GM12878 (cell line): ENCODE results near the gene TAF9B. TPM values are rescaled to one million over a fixed set of nuclear protein-coding genes. Genes with fewer than 3 reads are reported as not detected.

ENCODE experiments used
- ATAC-seq: fragments of 200-7000 bp; cut with Tn5 transposase; 3 replicates; pipeline ENCODE4 v1.9.1; 2020; ENCODE audit warnings: mild to moderate bottlenecking, moderate library complexity
- BruUV-seq: library from RNA; stranded (reverse); fragments of 400-500 nt; replicated peaks from 2 replicates; lab custom pipeline; 2021; lab: Mats Ljungman, UMichigan
- CTCF ChIA-PET: fragments of 300-600 bp; sonication (Branson Sonifier 250); formaldehyde crosslinking; extraction: SDS; loops from one replicate; lab custom pipeline; 2021; ENCODE audit warnings: inconsistent platforms; lab: Yijun Ruan, JAX
- POLR2A ChIA-PET: fragments of 350-600 bp; formaldehyde crosslinking; extraction: SDS; loops from one replicate; lab custom pipeline; 2021; ENCODE audit warnings: inconsistent platforms; lab: Charles Lee
- RAD21 ChIA-PET: fragments of 300-600 bp; sonication (Branson Sonifier 250); formaldehyde crosslinking; loops from one replicate; lab custom pipeline; 2023; ENCODE audit warnings: antibody characterized with exemption; ENCODE audit not compliant: unreplicated experiment; lab: Charles Lee
- SMC1A ChIA-PET: fragments of 300-600 bp; sonication (Branson Sonifier 250); formaldehyde crosslinking; loops from one replicate; lab custom pipeline; 2023; ENCODE audit not compliant: unreplicated experiment, uncharacterized antibody; lab: Charles Lee
- DNase-seq: peaks from one replicate; pipeline ENCODE4 v3.0.0-alpha.2; 2011; ENCODE audit warnings: low read depth, low spot score
- FAIRE-seq: peaks from 3 replicates; lab custom pipeline; 2011; peaks lifted over from hg19 to GRCh38; lab: Jason Lieb, UNC
- H2AFZ ChIP-seq: 2 replicates; pipeline ENCODE4 v1.6.0; 2011; ENCODE audit warnings: low read depth, low read length, control low read depth; ENCODE audit not compliant: control insufficient read depth
- H3K27ac ChIP-seq: 2 replicates; pipeline ENCODE4 v1.5.1; 2011; ENCODE audit warnings: control low read depth; ENCODE audit not compliant: control insufficient read depth, insufficient read depth
- H3K27me3 ChIP-seq, 2 experiments: replicated peaks in 1 of 2; 2 replicates each; pipeline versions ENCODE4 v1.6.0 to v1.6.1; 2011; ENCODE audit warnings: low read length in 1 of 2; ENCODE audit not compliant: control insufficient read depth in 2 of 2, insufficient read depth in 2 of 2
- H3K36me3 ChIP-seq, 2 experiments: 2 replicates each; pipeline ENCODE4 v1.5.1; 2011; ENCODE audit warnings: low read length in 1 of 2; ENCODE audit not compliant: control insufficient read depth in 2 of 2, insufficient read depth in 2 of 2
- H3K4me1 ChIP-seq: 2 replicates; pipeline ENCODE4 v1.6.1; 2011; ENCODE audit warnings: mild to moderate bottlenecking, low read length, moderate library complexity, mixed read lengths; ENCODE audit not compliant: control insufficient read depth, insufficient read depth
- H3K4me2 ChIP-seq: 2 replicates; pipeline ENCODE4 v1.6.0; 2011; ENCODE audit warnings: control low read depth; ENCODE audit not compliant: control insufficient read depth, insufficient read depth
- H3K4me3 ChIP-seq: fragments of 200-600 bp; sonication (generic); 2 replicates; pipeline ENCODE4 v1.5.1; 2016
- H3K79me2 ChIP-seq: 2 replicates; pipeline ENCODE4 v1.6.0; 2011; ENCODE audit warnings: low read length; ENCODE audit not compliant: control insufficient read depth, insufficient read depth
- H3K9ac ChIP-seq: 2 replicates; pipeline ENCODE4 v1.8.0; 2011; ENCODE audit warnings: low read length, control low read depth, mixed read lengths; ENCODE audit not compliant: control insufficient read depth, insufficient read depth
- H3K9me3 ChIP-seq: replicated peaks from 3 replicates; pipeline ENCODE4 v1.5.1; 2011; ENCODE audit warnings: mild to moderate bottlenecking, low read length; ENCODE audit not compliant: control insufficient read depth, insufficient read depth
- H4K20me1 ChIP-seq: 2 replicates; pipeline ENCODE4 v1.6.0; 2011; ENCODE audit not compliant: control insufficient read depth, insufficient read depth
- RAD21 ChIP-seq: IDR thresholded peaks from 2 replicates; pipeline ENCODE4 v1.6.1; 2011; ENCODE audit warnings: mild to moderate bottlenecking, low read depth, low read length, moderate library complexity; ENCODE audit not compliant: insufficient read depth
- WGBS: methylation state at CpG from one replicate; pipeline ENCODE4 v1.1.6; 2016; ENCODE audit warnings: low lambda C conversion rate; ENCODE audit not compliant: insufficient replicate concordance, insufficient coverage; ENCODE audit errors: missing lambda C conversion rate; 5-methylcytosine and 5-hydroxymethylcytosine counted together
- in situ Hi-C: fragments of 300-500 bp; cut with MboI; formaldehyde crosslinking; loops from 9 replicates; pipeline ENCODE4 v1.14.3; 2018; ENCODE audit warnings: mixed read lengths
- intact Hi-C: fragments of 100-400 bp; cut with micrococcal nuclease; formaldehyde crosslinking; loops from one replicate; pipeline ENCODE4 v1.14.2; 2022; ENCODE audit not compliant: unreplicated experiment
- polyA plus RNA-seq, 11 experiments: library from polyadenylated mRNA; depleted of rRNA in 4 of 11; unstranded in 6 of 11; stranded (reverse) in 5 of 11; fragments of >200 nt; fragmentation: Nextera tagmentation in 4 of 11; fragmentation: Illumina TruSeq in 1 of 11; extraction: Ambion mirVana in 4 of 11; extraction: Trizol in 1 of 11; gene quantifications; 1 replicate in 1 of 11; 2 replicates in 10 of 11; pipeline versions ENCODE4 v1.2.1 to v1.2.3, GENCODE V29; 2011 to 2016; ENCODE audit warnings: inconsistent platforms in 2 of 11, missing spikeins in 2 of 11, low read depth in 1 of 11
- total RNA-seq, 4 experiments: library from RNA; depleted of rRNA in 3 of 4; stranded (reverse); fragments of >200 nt in 3 of 4; fragmentation: Illumina TruSeq in 1 of 4; extraction: Trizol in 1 of 4; gene quantifications; 2 replicates each; pipeline versions ENCODE4 v1.2.1 to v1.2.3, GENCODE V29; 2013 to 2021
- TF ChIP-seq, protein P1 (sequence below): fragments of 450-650 bp; IDR thresholded peaks from 2 replicates; pipeline ENCODE4 v1.6.1; 2017; ENCODE audit warnings: mild to moderate bottlenecking, low read depth, inconsistent platforms; ENCODE audit not compliant: poor library complexity, severe bottlenecking
- TF ChIP-seq, protein P2 (sequence below), 3 experiments: IDR thresholded peaks in 2 of 3; conservative IDR thresholded peaks in 1 of 3; 2 replicates each; pipeline ENCODE4 v1.5.1; 2011; ENCODE audit warnings: low read depth in 3 of 3, low read length in 3 of 3, mild to moderate bottlenecking in 3 of 3, control low read depth in 2 of 3, moderate library complexity in 2 of 3, inconsistent platforms in 1 of 3, mixed read lengths in 1 of 3; ENCODE audit not compliant: control insufficient read depth in 2 of 3, insufficient read depth in 1 of 3; ENCODE audit errors: extremely low read depth in 1 of 3

The TAF9B gene
- total and polyA plus RNA-seq, 10 of the 15 experiments (the other 5 are each of a cell fraction or from before 2014, with no cell fraction given): 14.9 to 42.5 (median 22.3) TPM

DNA sequence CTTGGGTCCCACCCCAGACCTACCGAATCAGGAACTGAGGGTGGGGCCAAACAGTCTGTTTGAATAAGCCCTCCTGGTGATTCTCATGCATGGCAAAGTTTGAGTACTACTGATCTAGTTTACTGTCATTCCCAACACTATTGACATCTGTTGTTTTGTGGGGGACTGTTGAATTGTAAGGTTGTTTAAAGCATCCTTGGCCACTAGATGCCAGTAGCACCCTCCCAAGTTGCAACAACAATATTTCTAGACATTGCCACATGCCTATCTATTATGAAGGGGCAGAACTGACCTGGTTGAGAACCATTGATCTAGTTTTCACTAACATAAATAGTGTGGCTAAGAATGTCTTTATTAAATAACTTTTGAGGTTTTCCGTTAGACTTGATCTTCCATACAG, 15.1 kb downstream of the TAF9B start:
- Histone ChIP-seq H3K27me3 (no peaks in the 10 kb centered on the region), H4K20me1 (peaks cover 4% of the 10 kb centered on the region; the same call in 1 of the 2 replicates), H3K27ac (no peak overlapping the region), H3K4me1 (no peaks in the 10 kb centered on the region), H2AFZ (no peak overlapping the region), H3K36me3 (peaks cover 0 to 12% of the 10 kb centered on the region in 2 experiments; a peak in 3 of 4 replicates), H3K9me3 (no peaks in the 10 kb centered on the region), H3K9ac (no peak overlapping the region), H3K4me2 (no peak overlapping the region), H3K4me3 (no peak overlapping the region), H3K79me2 (peaks cover 17% of the 10 kb centered on the region)
- in situ Hi-C loops: no loop called here
- no TSS peak for BruUV-seq
- CTCF ChIA-PET: interaction anchor here (0.9 to 2.0 kb wide), 2 partner anchors 9 to 957 kb away, joined by 3 to 4 read pairs; no protein-coding TSS in a partner anchor
- intact Hi-C loops: no loop called here
- DNase-seq (no peak), ATAC-seq (peak; percentile 70), FAIRE-seq (no peak)
- SMC1A ChIA-PET: no interaction called here
- RAD21 ChIA-PET: no interaction called here
- POLR2A ChIA-PET: no interaction called here
- TF ChIP-seq, protein P1, sequence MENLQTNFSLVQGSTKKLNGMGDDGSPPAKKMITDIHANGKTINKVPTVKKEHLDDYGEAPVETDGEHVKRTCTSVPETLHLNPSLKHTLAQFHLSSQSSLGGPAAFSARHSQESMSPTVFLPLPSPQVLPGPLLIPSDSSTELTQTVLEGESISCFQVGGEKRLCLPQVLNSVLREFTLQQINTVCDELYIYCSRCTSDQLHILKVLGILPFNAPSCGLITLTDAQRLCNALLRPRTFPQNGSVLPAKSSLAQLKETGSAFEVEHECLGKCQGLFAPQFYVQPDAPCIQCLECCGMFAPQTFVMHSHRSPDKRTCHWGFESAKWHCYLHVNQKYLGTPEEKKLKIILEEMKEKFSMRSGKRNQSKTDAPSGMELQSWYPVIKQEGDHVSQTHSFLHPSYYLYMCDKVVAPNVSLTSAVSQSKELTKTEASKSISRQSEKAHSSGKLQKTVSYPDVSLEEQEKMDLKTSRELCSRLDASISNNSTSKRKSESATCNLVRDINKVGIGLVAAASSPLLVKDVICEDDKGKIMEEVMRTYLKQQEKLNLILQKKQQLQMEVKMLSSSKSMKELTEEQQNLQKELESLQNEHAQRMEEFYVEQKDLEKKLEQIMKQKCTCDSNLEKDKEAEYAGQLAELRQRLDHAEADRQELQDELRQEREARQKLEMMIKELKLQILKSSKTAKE: no peak
- TF ChIP-seq, protein P2, sequence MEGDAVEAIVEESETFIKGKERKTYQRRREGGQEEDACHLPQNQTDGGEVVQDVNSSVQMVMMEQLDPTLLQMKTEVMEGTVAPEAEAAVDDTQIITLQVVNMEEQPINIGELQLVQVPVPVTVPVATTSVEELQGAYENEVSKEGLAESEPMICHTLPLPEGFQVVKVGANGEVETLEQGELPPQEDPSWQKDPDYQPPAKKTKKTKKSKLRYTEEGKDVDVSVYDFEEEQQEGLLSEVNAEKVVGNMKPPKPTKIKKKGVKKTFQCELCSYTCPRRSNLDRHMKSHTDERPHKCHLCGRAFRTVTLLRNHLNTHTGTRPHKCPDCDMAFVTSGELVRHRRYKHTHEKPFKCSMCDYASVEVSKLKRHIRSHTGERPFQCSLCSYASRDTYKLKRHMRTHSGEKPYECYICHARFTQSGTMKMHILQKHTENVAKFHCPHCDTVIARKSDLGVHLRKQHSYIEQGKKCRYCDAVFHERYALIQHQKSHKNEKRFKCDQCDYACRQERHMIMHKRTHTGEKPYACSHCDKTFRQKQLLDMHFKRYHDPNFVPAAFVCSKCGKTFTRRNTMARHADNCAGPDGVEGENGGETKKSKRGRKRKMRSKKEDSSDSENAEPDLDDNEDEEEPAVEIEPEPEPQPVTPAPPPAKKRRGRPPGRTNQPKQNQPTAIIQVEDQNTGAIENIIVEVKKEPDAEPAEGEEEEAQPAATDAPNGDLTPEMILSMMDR (IDR thresholded peaks at IDR 0.05 in 2 of 3, conservative IDR thresholded peaks at IDR 0.05 in 1 of 3; ENCODE audit: control insufficient read depth in 2 of 3, extremely low read depth in 1 of 3, insufficient read depth in 1 of 3, low read depth in 3 of 3, low read length in 3 of 3): peak; percentile 10 to 30 (median 27); a peak in 2 of 6 replicates
- TF ChIP-seq RAD21: peak; percentile 41; the same call in 1 of the 2 replicates
- 23% methylated on average over 2 of the region's 2 CpGs for WGBS
